RWPE2 (cell line): ENCODE measurements around the gene ANK2.
A peak's percentile ranks its signal among the peaks of the same experiment; 100 is the strongest.

Experiments used
- ATAC-seq: fragments of 200-7000 bp; cut with Tn5 transposase; 3 replicates; pipeline ENCODE4 v1.9.1; 2021; ENCODE audit warnings: low read depth
- DNase-seq: peaks from one replicate; pipeline ENCODE4 v3.0.0-alpha.2; 2020; ENCODE audit warnings: low spot score
- H3K27ac ChIP-seq: fragments of 450-650 bp; 2 replicates; pipeline ENCODE4 v1.5.1; 2017; ENCODE audit warnings: mild to moderate bottlenecking; ENCODE audit not compliant: poor library complexity, severe bottlenecking
- H3K27me3 ChIP-seq: fragments of 250-450 bp; sonication (Bioruptor Pico); 2 replicates; pipeline ENCODE4 v1.5.1; 2021; ENCODE audit warnings: mild to moderate bottlenecking, moderate library complexity; ENCODE audit not compliant: insufficient read depth, poor library complexity, severe bottlenecking
- H3K36me3 ChIP-seq: fragments of 250-450 bp; sonication (Bioruptor Pico); 2 replicates; pipeline ENCODE4 v1.5.1; 2020; ENCODE audit warnings: low read depth, mild to moderate bottlenecking, moderate library complexity
- H3K4me1 ChIP-seq: fragments of 250-450 bp; sonication (Bioruptor Pico); 2 replicates; pipeline ENCODE4 v1.5.1; 2021; ENCODE audit warnings: mild to moderate bottlenecking, moderate library complexity; ENCODE audit not compliant: insufficient read depth, poor library complexity, severe bottlenecking
- H3K4me3 ChIP-seq: fragments of 250-450 bp; sonication (Bioruptor Pico); 2 replicates; pipeline ENCODE4 v1.5.1; 2021; ENCODE audit warnings: mild to moderate bottlenecking, moderate library complexity; ENCODE audit not compliant: severe bottlenecking
- H3K9me3 ChIP-seq: fragments of 250-450 bp; sonication (Bioruptor Pico); 2 replicates; pipeline ENCODE4 v1.5.1; 2021; ENCODE audit warnings: mild to moderate bottlenecking, moderate library complexity; ENCODE audit not compliant: severe bottlenecking
- TF ChIP-seq, protein P1 (sequence below): fragments of 450-650 bp; IDR thresholded peaks from one replicate; pipeline ENCODE4 v1.5.1; 2017; ENCODE audit warnings: mild to moderate bottlenecking, moderate library complexity; ENCODE audit not compliant: poor library complexity, severe bottlenecking

The ANK2 gene

DNA sequence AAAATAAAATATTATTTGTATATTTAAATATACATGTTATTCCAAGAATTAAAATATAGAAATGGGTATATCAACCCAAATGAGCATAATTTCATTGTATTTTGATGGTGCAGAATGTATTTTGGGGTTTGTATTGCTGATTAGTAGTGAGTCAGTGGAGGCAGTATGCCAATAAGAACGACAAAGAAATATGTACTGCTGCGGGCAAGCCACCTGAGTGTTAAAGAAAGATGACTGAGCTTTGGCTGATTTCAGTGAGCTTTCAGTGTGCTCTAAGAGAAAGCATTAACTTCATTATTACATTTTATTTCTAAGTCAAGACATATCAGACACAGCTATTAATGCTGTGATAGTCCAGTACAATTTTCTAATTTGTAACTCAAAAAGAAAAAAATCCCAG lies 297.8 kb downstream of the ANK2 start:
- Histone ChIP-seq H3K36me3 (no peaks in the 10 kb centered on the region), H3K27ac (no peak overlapping the region), H3K4me1 (no peaks in the 10 kb centered on the region), H3K4me3 (no peak overlapping the region), H3K27me3 (no peaks in the 10 kb centered on the region), H3K9me3 (no peaks in the 10 kb centered on the region)
- TF ChIP-seq, protein P1, sequence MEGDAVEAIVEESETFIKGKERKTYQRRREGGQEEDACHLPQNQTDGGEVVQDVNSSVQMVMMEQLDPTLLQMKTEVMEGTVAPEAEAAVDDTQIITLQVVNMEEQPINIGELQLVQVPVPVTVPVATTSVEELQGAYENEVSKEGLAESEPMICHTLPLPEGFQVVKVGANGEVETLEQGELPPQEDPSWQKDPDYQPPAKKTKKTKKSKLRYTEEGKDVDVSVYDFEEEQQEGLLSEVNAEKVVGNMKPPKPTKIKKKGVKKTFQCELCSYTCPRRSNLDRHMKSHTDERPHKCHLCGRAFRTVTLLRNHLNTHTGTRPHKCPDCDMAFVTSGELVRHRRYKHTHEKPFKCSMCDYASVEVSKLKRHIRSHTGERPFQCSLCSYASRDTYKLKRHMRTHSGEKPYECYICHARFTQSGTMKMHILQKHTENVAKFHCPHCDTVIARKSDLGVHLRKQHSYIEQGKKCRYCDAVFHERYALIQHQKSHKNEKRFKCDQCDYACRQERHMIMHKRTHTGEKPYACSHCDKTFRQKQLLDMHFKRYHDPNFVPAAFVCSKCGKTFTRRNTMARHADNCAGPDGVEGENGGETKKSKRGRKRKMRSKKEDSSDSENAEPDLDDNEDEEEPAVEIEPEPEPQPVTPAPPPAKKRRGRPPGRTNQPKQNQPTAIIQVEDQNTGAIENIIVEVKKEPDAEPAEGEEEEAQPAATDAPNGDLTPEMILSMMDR, result no peak
- ATAC-seq (no peak; the same call in 2 of the 3 replicates), DNase-seq (no peak)

DNA sequence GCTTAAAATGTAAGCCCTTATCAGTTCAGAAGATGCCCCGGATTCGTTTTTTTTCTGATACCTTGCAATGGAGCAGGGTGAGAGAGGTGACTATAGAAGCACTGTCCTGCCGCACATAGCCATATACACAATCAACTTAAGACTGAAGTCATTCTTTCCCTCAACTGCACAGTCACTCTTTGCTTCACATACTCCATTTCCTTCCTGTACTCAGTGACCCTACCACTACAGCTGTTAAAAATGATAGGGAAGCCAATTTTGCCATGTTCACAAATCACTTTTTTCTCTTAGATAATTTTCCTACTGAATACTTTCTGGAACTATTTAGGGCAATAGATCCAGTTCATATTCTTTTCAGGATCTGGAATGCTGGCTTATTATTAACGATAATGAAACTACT lies 300.0 kb downstream of the ANK2 start:
- Histone ChIP-seq H3K27ac (no peak overlapping the region), H3K4me1 (no peaks in the 10 kb centered on the region)
- TF ChIP-seq, protein P1, result no peak

DNA sequence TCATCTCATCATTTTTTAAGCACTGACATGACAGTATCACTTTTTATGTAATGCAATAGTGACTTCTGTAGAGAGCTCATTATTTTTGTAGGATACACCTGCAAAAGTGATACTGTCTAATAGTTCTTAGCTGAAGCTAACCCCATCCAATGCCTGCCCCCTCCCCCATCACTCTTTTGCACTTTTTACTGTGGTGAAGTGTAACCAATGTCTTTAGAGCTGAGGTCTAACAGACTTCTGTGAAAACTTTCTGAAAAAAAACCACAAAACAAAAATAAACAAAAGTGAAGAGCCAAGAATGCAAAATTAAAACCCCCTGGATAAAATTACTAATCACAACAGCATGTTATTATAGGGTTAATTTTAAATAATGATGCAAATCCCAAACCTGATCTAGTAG lies 301.1 kb downstream of the ANK2 start:
- TF ChIP-seq, protein P1, result no peak
- Histone ChIP-seq H3K9me3 (no peaks in the 10 kb centered on the region), H3K27ac (no peak overlapping the region), H3K36me3 (no peaks in the 10 kb centered on the region), H3K27me3 (no peaks in the 10 kb centered on the region), H3K4me1 (peaks cover under 1% of the 10 kb centered on the region), H3K4me3 (no peak overlapping the region)
- ATAC-seq, result no peak
- no peak for DNase-seq

More for the DNA sequence above, 300.0 kb downstream of the ANK2 start:
- DNase-seq, result no peak
- no peaks in the 10 kb centered on the region for H3K9me3 ChIP-seq
- no peak for ATAC-seq
- no peaks in the 10 kb centered on the region for H3K36me3 ChIP-seq
- no peak overlapping the region for H3K4me3 ChIP-seq
- no peaks in the 10 kb centered on the region for H3K27me3 ChIP-seq

DNA sequence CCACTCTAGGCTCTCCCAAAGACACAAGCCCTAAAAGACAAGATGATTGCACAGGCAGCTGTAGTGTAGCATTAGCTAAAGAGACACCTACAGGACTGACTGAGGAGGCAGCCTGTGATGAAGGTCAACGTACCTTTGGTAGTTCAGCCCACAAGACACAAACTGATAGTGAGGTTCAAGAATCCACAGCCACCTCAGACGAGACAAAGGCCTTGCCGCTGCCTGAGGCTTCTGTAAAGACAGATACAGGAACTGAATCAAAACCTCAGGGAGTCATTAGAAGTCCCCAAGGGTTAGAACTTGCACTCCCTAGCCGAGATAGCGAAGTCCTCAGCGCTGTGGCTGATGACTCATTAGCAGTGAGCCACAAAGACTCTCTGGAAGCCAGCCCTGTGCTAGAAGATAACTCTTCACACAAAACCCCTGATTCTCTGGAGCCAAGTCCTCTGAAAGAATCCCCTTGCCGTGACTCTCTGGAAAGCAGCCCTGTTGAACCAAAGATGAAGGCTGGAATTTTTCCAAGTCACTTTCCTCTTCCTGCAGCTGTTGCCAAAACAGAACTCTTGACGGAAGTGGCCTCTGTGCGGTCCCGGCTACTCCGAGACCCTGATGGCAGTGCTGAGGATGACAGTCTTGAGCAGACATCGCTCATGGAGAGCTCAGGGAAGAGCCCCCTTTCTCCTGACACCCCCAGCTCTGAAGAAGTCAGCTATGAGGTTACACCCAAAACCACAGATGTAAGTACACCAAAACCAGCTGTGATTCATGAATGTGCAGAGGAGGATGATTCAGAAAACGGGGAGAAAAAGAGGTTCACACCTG lies 306.3 kb downstream of the ANK2 start:
- no peak for DNase-seq
- Histone ChIP-seq H3K9me3 (no peaks in the 10 kb centered on the region), H3K27me3 (no peaks in the 10 kb centered on the region), H3K36me3 (no peaks in the 10 kb centered on the region), H3K27ac (no peak overlapping the region), H3K4me3 (no peak overlapping the region), H3K4me1 (peaks cover 5% of the 10 kb centered on the region)
- TF ChIP-seq, protein P1, result no peak
- ATAC-seq, result peak; percentile 75

DNA sequence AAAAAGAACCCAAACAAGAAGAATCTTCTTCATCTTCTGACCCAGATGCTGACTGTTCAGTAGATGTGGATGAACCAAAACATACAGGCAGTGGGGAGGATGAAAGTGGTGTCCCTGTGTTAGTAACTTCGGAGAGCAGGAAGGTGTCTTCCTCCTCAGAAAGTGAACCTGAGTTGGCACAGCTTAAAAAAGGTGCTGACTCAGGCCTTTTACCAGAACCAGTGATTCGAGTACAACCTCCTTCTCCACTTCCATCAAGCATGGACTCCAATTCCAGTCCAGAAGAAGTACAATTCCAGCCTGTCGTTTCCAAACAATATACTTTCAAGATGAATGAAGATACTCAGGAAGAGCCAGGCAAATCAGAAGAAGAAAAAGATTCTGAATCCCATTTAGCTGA lies 307.0 kb downstream of the ANK2 start:
- TF ChIP-seq, protein P1, result no peak
- no peak overlapping the region for H3K27ac ChIP-seq
- H3K4me1 ChIP-seq, result peaks cover 5% of the 10 kb centered on the region
- H3K27me3 ChIP-seq, result no peaks in the 10 kb centered on the region
- DNase-seq (no peak), ATAC-seq (no peak)
- no peaks in the 10 kb centered on the region for H3K36me3 ChIP-seq
- no peak overlapping the region for H3K4me3 ChIP-seq
- H3K9me3 ChIP-seq, result no peaks in the 10 kb centered on the region
